HepG2 (cell line): ENCODE data around the gene SPTSSB. TPM values are rescaled to one million over a fixed set of nuclear protein-coding genes. Genes with fewer than 3 reads are reported as not detected.

ENCODE experiments used
- ATAC-seq: fragments of 200-7000 bp; cut with Tn5 transposase; 3 replicates; pipeline ENCODE4 v1.9.1; 2020; ENCODE audit warnings: mild to moderate bottlenecking, moderate library complexity
- BruUV-seq: library from RNA; stranded (reverse); fragments of 400-500 nt; replicated peaks from 2 replicates; lab custom pipeline; 2021; lab: Mats Ljungman, UMichigan
- CTCF ChIA-PET: fragments of 300-600 bp; formaldehyde crosslinking; extraction: SDS; loops from one replicate; lab custom pipeline; 2021; ENCODE audit warnings: low total read pairs, inconsistent platforms, low intra/inter-chr PET ratio; lab: Yijun Ruan, JAX
- POLR2A ChIA-PET: fragments of 350-600 bp; sonication (Branson Sonifier 250); formaldehyde crosslinking; loops from one replicate; lab custom pipeline; 2020; ENCODE audit warnings: antibody characterized with exemption, inconsistent platforms; lab: Yijun Ruan, JAX
- DNase-seq: peaks from one replicate; pipeline ENCODE4 v3.0.0-alpha.2; 2015; ENCODE audit warnings: low spot score
- FAIRE-seq: peaks from 3 replicates; lab custom pipeline; 2011; peaks lifted over from hg19 to GRCh38; lab: Jason Lieb, UNC
- H2AFZ ChIP-seq: one replicate; pipeline ENCODE4 v1.6.1; 2011; ENCODE audit warnings: low read length, inconsistent platforms
- H3K27ac ChIP-seq: fragments of 300-600 bp; 3 replicates; pipeline ENCODE4 v1.8.0; 2011; ENCODE audit warnings: mixed run types, mild to moderate bottlenecking, mixed read lengths, low read length, inconsistent platforms; ENCODE audit not compliant: insufficient read depth; ENCODE audit errors: extremely low read length
- H3K27me3 ChIP-seq, 2 experiments: fragments of 200-600 bp in 1 of 2; 2 replicates in 1 of 2; 3 replicates in 1 of 2; pipeline versions ENCODE4 v1.6.0 to v1.8.0; 2011; ENCODE audit warnings: low read length in 2 of 2, mild to moderate bottlenecking in 2 of 2, moderate library complexity in 2 of 2, inconsistent platforms in 1 of 2; ENCODE audit not compliant: insufficient read depth in 2 of 2, control insufficient read depth in 1 of 2
- H3K36me3 ChIP-seq, 2 experiments: fragments of 200-600 bp in 1 of 2; replicated peaks in 1 of 2; 2 replicates in 1 of 2; 3 replicates in 1 of 2; pipeline versions ENCODE4 v1.5.1 to v1.8.0; 2011; ENCODE audit warnings: low read length in 2 of 2, inconsistent platforms in 1 of 2; ENCODE audit not compliant: insufficient read depth in 2 of 2, control insufficient read depth in 1 of 2
- H3K4me1 ChIP-seq: 2 replicates; pipeline ENCODE4 v1.5.1; 2012; ENCODE audit warnings: low read length, inconsistent platforms; ENCODE audit not compliant: insufficient read depth
- H3K4me2 ChIP-seq: 2 replicates; pipeline ENCODE4 v1.6.0; 2011; ENCODE audit warnings: low read depth, low read length, inconsistent platforms
- H3K4me3 ChIP-seq, 3 experiments: fragments of 200-600 bp in 1 of 3; sonication (generic), shearing (Covaris generic) in 1 of 3; replicated peaks in 1 of 3; 2 replicates each; pipeline ENCODE4 v1.5.1; 2011 to 2016; ENCODE audit warnings: low read length in 3 of 3, inconsistent platforms in 2 of 3, low read depth in 2 of 3, mild to moderate bottlenecking in 2 of 3, control low read depth in 1 of 3, mixed read lengths in 1 of 3; ENCODE audit not compliant: insufficient read depth in 1 of 3
- H3K79me2 ChIP-seq: one replicate; pipeline ENCODE4 v1.6.1; 2011; ENCODE audit warnings: low read length, inconsistent platforms; ENCODE audit not compliant: insufficient read depth
- H3K9ac ChIP-seq: 2 replicates; pipeline ENCODE4 v1.6.0; 2011; ENCODE audit warnings: mild to moderate bottlenecking, low read depth, low read length, inconsistent platforms; ENCODE audit not compliant: insufficient read depth
- H3K9me3 ChIP-seq: 2 replicates; pipeline ENCODE4 v1.5.1; 2012; ENCODE audit warnings: mild to moderate bottlenecking, low read length
- H4K20me1 ChIP-seq: 2 replicates; pipeline ENCODE4 v1.6.0; 2011; ENCODE audit warnings: inconsistent platforms, mild to moderate bottlenecking, low read length, moderate library complexity; ENCODE audit not compliant: insufficient read depth
- EP300 ChIP-seq, 3 experiments: sonication (generic) in 1 of 3; formaldehyde crosslinking in 1 of 3; IDR thresholded peaks; 2 replicates each; pipeline versions ENCODE4 v1.5.1 to v1.6.1; 2011 to 2020; ENCODE audit warnings: low read depth in 2 of 3, low read length in 2 of 3, borderline replicate concordance in 1 of 3, improper control_type of control experiment in 1 of 3, mild to moderate bottlenecking in 1 of 3, missing genetic modification reagents in 1 of 3, moderate library complexity in 1 of 3
- FOXO1 ChIP-seq: sonication (generic); formaldehyde crosslinking; IDR thresholded peaks from 2 replicates; pipeline ENCODE4 v1.4.0; 2020; ENCODE audit warnings: missing genetic modification reagents
- HNRNPUL1 ChIP-seq: fragments of 200-400 bp; formaldehyde crosslinking; IDR thresholded peaks from 2 replicates; pipeline ENCODE4 v1.6.1; 2017; ENCODE audit warnings: low read depth, mild to moderate bottlenecking, low read length, moderate library complexity
- JUN ChIP-seq: sonication (generic); formaldehyde crosslinking; IDR thresholded peaks from 2 replicates; pipeline ENCODE4 v1.4.0; 2020; ENCODE audit warnings: mild to moderate bottlenecking, missing genetic modification reagents
- TOE1 ChIP-seq: sonication (generic); formaldehyde crosslinking; IDR thresholded peaks from 2 replicates; pipeline ENCODE4 v1.4.0; 2020; ENCODE audit warnings: mild to moderate bottlenecking, missing genetic modification reagents
- ZKSCAN8 ChIP-seq: IDR thresholded peaks from 2 replicates; pipeline ENCODE4 v1.6.1; 2016; ENCODE audit warnings: borderline replicate concordance, missing genetic modification reagents, missing compliant biosample characterization
- ZSCAN25 ChIP-seq: sonication (generic); formaldehyde crosslinking; IDR thresholded peaks from 2 replicates; pipeline ENCODE4 v1.8.0; 2022; ENCODE audit warnings: mild to moderate bottlenecking, missing genetic modification reagents
- ZSCAN31 ChIP-seq: sonication (generic); formaldehyde crosslinking; IDR thresholded peaks from 2 replicates; pipeline ENCODE4 v1.5.0; 2020; ENCODE audit warnings: low read depth, mild to moderate bottlenecking, missing genetic modification reagents
- WGBS: methylation state at CpG from one replicate; pipeline ENCODE4 v1.1.6; 2017; ENCODE audit warnings: low lambda C conversion rate; 5-methylcytosine and 5-hydroxymethylcytosine counted together
- in situ Hi-C: cut with HindIII; loops from 2 replicates; pipeline ENCODE4 v1.10.0; 2017; ENCODE audit warnings: low pct_unique_long_range_greater_than_20kb; ENCODE audit not compliant: extremely low pct_ligation_motif_present
- intact Hi-C: fragments of 100-400 bp; cut with micrococcal nuclease; formaldehyde crosslinking; loops from one replicate; pipeline ENCODE4 v1.10.0; 2022; ENCODE audit not compliant: unreplicated experiment
- polyA plus RNA-seq, 8 experiments: library from polyadenylated mRNA; depleted of rRNA in 3 of 8; stranded (reverse) in 7 of 8; unstranded in 1 of 8; fragments of >200 nt; fragmentation: Illumina TruSeq in 4 of 8; extraction: Trizol in 4 of 8; gene quantifications; 2 replicates each; pipeline versions ENCODE4 v1.2.1 to v1.2.3, GENCODE V29; 2011 to 2016; ENCODE audit warnings: low read depth in 4 of 8, missing spikeins in 1 of 8, mixed read lengths in 1 of 8; ENCODE audit not compliant: insufficient read depth in 1 of 8
- total RNA-seq, 5 experiments: library from RNA; depleted of rRNA; stranded (reverse); fragments of >200 nt; fragmentation: Illumina TruSeq; extraction: Trizol; gene quantifications; 2 replicates each; pipeline ENCODE4 v1.2.3, GENCODE V29; 2016; ENCODE audit warnings: low read depth in 1 of 5
- TF ChIP-seq, protein P1 (sequence below): sonication (generic); formaldehyde crosslinking; IDR thresholded peaks from 2 replicates; pipeline ENCODE4 v1.4.0; 2020; ENCODE audit warnings: mild to moderate bottlenecking, low read depth, missing genetic modification reagents
- TF ChIP-seq, protein P2 (sequence below): sonication (generic); formaldehyde crosslinking; IDR thresholded peaks from 2 replicates; pipeline ENCODE4 v1.9.0; 2021; ENCODE audit warnings: missing genetic modification reagents, borderline replicate concordance
- TF ChIP-seq, protein P3 (sequence below): sonication (generic); formaldehyde crosslinking; IDR thresholded peaks from 2 replicates; pipeline ENCODE4 v1.5.1; 2020; ENCODE audit warnings: mild to moderate bottlenecking, moderate library complexity, missing genetic modification reagents
- TF ChIP-seq, protein P4 (sequence below): sonication (generic); IDR thresholded peaks from 2 replicates; pipeline ENCODE4 v1.6.1; 2016; ENCODE audit warnings: low read depth, borderline replicate concordance

The SPTSSB gene
- total and polyA plus RNA-seq, 2 of the 13 experiments (the other 11 are each of a cell fraction or from before 2014, with no cell fraction given) = 0.51 to 2.4 TPM

DNA sequence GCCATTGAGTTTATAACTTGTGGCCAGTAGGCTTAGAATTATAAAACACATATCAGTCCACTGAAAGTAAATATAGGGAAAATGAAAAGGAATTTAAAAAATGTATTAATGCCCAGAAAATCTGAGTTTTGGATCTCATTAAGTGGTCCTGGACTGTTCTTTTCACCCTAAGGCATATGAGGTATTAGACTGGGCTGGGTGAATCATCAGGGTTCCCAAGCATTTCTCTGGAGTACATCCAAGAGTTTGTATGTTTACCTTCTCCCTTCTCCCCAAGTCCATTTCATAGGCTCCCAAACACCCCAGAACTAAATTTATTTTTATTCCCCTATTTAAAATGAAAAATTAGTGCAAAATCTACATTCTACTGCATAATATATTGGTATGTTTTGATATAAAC lies 31.9 kb upstream of the SPTSSB start:
- H3K79me2 ChIP-seq = no peaks in the 10 kb centered on the region
- H3K9ac ChIP-seq = no peak overlapping the region
- H3K4me2 ChIP-seq = no peak overlapping the region
- ATAC-seq (no peak), DNase-seq (no peak), FAIRE-seq (no peak)
- intact Hi-C loops (no loop called here), in situ Hi-C loops (no loop called here)
- TF ChIP-seq JUN (CRISPR knock-in tag) (no peak), TOE1 (no peak), ZSCAN25 (CRISPR knock-in tag) (no peak)
- peaks cover 50% of the 10 kb centered on the region for H3K4me1 ChIP-seq
- no TSS peak for BruUV-seq
- ChIA-PET CTCF (no interaction called here), POLR2A (no interaction called here)
- H3K27me3 ChIP-seq = no peaks in the 10 kb centered on the region
- H3K27ac ChIP-seq = no peak overlapping the region
- H4K20me1 ChIP-seq = no peaks in the 10 kb centered on the region
- no peak overlapping the region for H3K4me3 ChIP-seq
- no peaks in the 10 kb centered on the region for H3K36me3 ChIP-seq
- H3K9me3 ChIP-seq = no peaks in the 10 kb centered on the region
- no peak overlapping the region for H2AFZ ChIP-seq

DNA sequence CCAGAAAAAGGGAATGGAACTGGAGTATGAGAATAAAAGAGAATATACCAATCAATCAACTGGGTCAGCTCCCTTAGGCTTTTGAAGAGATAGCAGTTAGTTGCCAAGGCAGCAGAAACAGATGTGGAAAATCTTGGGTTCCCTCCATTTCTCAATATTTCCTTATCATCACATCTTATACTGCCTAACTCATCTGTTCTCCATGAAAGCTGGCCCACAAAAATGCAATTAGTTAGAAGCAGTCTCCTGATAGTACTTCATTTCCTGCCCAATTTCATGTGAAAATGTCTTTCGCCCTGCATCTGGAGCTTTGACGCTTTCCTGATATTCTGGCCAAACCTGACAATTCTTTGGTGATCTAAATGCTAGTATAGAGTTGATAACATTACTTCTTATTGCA lies 30.1 kb upstream of the SPTSSB start:
- no peak overlapping the region for H2AFZ ChIP-seq
- 95% methylated on average over 2 of the region's 2 CpGs for WGBS
- peaks cover 32% of the 10 kb centered on the region for H3K4me1 ChIP-seq
- H3K36me3 ChIP-seq = no peaks in the 10 kb centered on the region
- no peak overlapping the region for H3K9ac ChIP-seq
- no peak for FAIRE-seq
- H3K27ac ChIP-seq = no peak overlapping the region
- ChIA-PET CTCF (no interaction called here), POLR2A (no interaction called here)
- no peak overlapping the region for H3K4me2 ChIP-seq
- in situ Hi-C loops = no loop called here
- H3K27me3 ChIP-seq = no peaks in the 10 kb centered on the region
- intact Hi-C loops = no loop called here
- H3K9me3 ChIP-seq = no peaks in the 10 kb centered on the region
- H4K20me1 ChIP-seq = no peaks in the 10 kb centered on the region
- no TSS peak for BruUV-seq
- no peak for ATAC-seq
- H3K4me3 ChIP-seq = no peak overlapping the region
- DNase-seq = no peak
- H3K79me2 ChIP-seq = no peaks in the 10 kb centered on the region
- no peak for TF ChIP-seq ZKSCAN8 (CRISPR knock-in tag)
- TF ChIP-seq, protein P1, sequence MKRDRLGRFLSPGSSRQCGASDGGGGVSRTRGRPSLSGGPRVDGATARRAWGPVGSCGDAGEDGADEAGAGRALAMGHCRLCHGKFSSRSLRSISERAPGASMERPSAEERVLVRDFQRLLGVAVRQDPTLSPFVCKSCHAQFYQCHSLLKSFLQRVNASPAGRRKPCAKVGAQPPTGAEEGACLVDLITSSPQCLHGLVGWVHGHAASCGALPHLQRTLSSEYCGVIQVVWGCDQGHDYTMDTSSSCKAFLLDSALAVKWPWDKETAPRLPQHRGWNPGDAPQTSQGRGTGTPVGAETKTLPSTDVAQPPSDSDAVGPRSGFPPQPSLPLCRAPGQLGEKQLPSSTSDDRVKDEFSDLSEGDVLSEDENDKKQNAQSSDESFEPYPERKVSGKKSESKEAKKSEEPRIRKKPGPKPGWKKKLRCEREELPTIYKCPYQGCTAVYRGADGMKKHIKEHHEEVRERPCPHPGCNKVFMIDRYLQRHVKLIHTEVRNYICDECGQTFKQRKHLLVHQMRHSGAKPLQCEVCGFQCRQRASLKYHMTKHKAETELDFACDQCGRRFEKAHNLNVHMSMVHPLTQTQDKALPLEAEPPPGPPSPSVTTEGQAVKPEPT (CRISPR knock-in tag) = no peak
- TF ChIP-seq ZSCAN31 = no peak
- TF ChIP-seq EP300 (IDR thresholded peaks at IDR 0.05; ENCODE audit: low read depth in 2 of 2, low read length in 2 of 2) = no peak
- no peak for TF ChIP-seq EP300 (CRISPR knock-in tag; IDR thresholded peaks at IDR 0.05; ENCODE audit: borderline replicate concordance)
- TF ChIP-seq, protein P2, sequence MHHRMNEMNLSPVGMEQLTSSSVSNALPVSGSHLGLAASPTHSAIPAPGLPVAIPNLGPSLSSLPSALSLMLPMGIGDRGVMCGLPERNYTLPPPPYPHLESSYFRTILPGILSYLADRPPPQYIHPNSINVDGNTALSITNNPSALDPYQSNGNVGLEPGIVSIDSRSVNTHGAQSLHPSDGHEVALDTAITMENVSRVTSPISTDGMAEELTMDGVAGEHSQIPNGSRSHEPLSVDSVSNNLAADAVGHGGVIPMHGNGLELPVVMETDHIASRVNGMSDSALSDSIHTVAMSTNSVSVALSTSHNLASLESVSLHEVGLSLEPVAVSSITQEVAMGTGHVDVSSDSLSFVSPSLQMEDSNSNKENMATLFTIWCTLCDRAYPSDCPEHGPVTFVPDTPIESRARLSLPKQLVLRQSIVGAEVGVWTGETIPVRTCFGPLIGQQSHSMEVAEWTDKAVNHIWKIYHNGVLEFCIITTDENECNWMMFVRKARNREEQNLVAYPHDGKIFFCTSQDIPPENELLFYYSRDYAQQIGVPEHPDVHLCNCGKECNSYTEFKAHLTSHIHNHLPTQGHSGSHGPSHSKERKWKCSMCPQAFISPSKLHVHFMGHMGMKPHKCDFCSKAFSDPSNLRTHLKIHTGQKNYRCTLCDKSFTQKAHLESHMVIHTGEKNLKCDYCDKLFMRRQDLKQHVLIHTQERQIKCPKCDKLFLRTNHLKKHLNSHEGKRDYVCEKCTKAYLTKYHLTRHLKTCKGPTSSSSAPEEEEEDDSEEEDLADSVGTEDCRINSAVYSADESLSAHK (CRISPR knock-in tag) = no peak
- no peak for TF ChIP-seq FOXO1 (CRISPR knock-in tag)
- TF ChIP-seq, protein P3, sequence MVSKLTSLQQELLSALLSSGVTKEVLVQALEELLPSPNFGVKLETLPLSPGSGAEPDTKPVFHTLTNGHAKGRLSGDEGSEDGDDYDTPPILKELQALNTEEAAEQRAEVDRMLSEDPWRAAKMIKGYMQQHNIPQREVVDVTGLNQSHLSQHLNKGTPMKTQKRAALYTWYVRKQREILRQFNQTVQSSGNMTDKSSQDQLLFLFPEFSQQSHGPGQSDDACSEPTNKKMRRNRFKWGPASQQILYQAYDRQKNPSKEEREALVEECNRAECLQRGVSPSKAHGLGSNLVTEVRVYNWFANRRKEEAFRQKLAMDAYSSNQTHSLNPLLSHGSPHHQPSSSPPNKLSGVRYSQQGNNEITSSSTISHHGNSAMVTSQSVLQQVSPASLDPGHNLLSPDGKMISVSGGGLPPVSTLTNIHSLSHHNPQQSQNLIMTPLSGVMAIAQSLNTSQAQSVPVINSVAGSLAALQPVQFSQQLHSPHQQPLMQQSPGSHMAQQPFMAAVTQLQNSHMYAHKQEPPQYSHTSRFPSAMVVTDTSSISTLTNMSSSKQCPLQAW (CRISPR knock-in tag) = no peak
- TF ChIP-seq, protein P4, sequence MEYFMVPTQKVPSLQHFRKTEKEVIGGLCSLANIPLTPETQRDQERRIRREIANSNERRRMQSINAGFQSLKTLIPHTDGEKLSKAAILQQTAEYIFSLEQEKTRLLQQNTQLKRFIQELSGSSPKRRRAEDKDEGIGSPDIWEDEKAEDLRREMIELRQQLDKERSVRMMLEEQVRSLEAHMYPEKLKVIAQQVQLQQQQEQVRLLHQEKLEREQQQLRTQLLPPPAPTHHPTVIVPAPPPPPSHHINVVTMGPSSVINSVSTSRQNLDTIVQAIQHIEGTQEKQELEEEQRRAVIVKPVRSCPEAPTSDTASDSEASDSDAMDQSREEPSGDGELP = no peak
- no peak for TF ChIP-seq HNRNPUL1
